Camera-type eye (tissue), 1 donor: ENCODE results near the gene B9D1. TPM values are rescaled to one million over a fixed set of nuclear protein-coding genes. Genes with fewer than 3 reads are reported as not detected.

ENCODE experiments used
- total RNA-seq: library from RNA; depleted of rRNA; stranded (reverse); fragments of >200 nt; gene quantifications from one replicate; pipeline ENCODE4 v1.2.3, GENCODE V29; 2014

Gene B9D1
- 28.5 TPM for total RNA-seq

GRCh38 chr17:19362277-19363113 is at the start of gene B9D1:
Gene B9D1 (minus strand): TSS chr17:19362723. CDS start chr17:19362569, 154 bp downstream.

GRCh38 chr17:19410875-19411620 is 48.5 kb upstream of the B9D1 start, which contains the start of gene RNF112:
Gene RNF112 (plus strand): TSS chr17:19411232. CDS start chr17:19411409, 177 bp downstream.

DNA sequence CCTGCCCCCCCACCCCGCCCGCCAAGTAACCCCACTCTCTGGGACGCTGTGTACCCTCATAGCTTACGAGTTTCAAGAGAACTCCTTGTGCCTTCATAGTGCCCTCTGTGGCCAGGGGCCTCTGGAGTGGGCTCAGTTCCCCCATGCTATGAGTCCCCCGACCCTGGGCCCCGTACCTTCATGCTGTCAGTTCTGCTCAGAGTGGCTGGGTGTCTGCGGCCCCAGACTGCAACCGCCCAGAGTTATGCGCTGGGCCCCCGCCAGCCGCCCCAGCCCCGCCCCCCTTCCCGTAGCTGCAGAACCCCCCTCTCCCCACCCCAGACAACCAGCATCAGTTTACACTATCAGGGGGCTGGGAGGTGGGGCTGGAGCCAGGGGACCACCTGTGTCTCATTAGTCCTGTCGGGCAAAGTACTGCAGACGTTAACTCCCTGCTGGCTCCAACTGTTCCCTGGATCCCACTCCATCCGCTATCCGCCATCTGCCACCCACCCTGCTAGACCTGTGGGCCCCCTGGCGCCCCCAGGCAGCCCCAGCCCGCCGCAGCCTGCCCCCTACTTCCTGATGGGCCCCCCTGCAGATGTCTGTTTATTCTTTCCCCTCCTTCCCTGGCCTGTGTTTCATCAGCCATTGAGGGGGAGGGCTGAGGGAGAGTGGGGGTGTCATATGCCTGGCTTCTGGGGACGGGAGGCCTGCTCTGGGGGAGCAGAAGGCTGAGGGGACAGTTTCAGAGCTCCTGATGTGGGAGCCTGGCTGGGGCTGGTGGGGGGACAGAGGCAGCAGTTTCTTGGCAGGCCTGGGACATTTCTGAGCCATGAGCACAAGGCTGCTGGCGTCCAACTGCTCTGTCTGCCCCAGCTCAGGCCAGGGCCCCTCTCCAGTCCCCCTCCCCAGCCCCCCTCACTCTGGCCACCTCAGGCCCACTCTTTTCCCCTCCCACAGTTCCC is 24.7 kb upstream of the B9D1 start, which contains the start of gene MFAP4:
Gene MFAP4 (minus strand): TSS at position 217 of the 947 bp plus-strand sequence. CDS start 35 bp downstream, at position 182.

GRCh38 chr17:19378416-19379360 is 16.2 kb upstream of the B9D1 start, which contains the start of gene MAPK7:
Gene MAPK7 (plus strand): TSS chr17:19378498. CDS start chr17:19378901, 403 bp downstream.

Other genes starting within 250 kb of the B9D1 start
- 2.6 TPM for gene GRAPL, start 235.1 kb downstream of the B9D1 start, total RNA-seq
- 58.2 TPM for gene EPN2, start 125.4 kb downstream of the B9D1 start, total RNA-seq
- gene MAPK7, start 15.8 kb upstream of the B9D1 start, total RNA-seq: 29.1 TPM
- gene MFAP4, start 24.5 kb upstream of the B9D1 start, total RNA-seq: 84.2 TPM
- gene RNF112, start 48.5 kb upstream of the B9D1 start, total RNA-seq: 5.4 TPM
- gene SLC47A1, start 171.1 kb upstream of the B9D1 start, total RNA-seq: 8.7 TPM